ENCODE data around the gene GRAMD2A.

The GRAMD2A gene

DNA sequence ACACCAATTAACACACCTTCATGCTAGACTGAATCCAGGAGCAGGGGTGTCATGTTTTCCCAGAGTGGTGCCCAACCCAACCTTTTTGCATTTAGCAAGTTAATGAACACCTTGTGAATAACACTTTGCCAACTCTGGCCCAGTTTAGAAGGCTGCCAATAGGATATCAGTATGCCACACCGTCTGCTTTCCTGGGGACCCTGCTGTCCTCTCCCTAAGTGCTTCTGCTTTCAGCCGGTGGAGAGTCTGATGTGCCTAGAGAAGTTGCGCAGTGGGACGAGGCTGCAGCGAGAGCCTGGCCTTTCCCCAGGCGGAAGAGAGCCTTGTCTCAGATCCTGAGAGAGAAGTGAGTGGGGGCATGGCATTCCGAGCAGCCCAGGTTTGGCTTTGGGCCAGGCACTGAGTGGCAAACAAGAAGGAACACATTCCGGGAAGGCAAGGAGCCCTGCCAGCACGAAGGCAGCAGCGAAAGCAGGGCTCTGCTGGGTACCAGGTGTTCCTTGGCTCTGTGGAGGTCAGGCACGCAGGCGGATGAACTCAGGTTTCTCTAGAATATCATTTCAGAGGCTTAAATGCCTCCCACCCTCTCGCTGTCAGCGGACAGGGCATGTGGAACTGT, 42.5 kb downstream of the GRAMD2A start (continued):
- TF ChIP-seq ZNF48 (tag by site-specific recombination; IDR thresholded peaks at IDR 0.05) (no peak), ZSCAN30 (tag by site-specific recombination; IDR thresholded peaks at IDR 0.05) (0 out of 2 replicates have a peak, but pooled peaks have one; percentile 30)

DNA sequence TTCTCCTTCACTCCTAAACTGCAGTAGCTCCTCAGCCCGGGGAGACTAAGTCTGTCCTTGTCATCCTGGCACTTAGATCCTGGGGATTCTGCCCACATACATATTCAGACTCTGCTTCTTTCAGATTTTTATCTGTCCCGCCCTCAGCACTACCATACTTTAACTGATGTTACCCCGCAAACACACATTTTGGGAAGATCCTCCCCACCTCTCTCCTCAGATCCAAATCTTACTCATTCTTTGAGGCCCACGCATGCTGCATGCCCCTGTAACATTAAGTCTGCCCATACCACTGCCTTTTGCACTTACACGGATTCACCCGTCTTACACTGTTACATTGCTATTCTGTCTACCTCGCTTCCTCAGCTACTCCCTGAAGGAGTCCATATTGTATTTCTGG, 43.3 kb downstream of the GRAMD2A start:
- Histone ChIP-seq H3K4me1 (ENCODE audit: control insufficient read depth, insufficient read depth, low read length) (peaks cover 13% of the 10 kb centered on the region), H3K36me3 (ENCODE audit: control insufficient read depth in 2 of 2, insufficient read depth in 1 of 2, low read length in 2 of 2) (no peaks in the 10 kb centered on the region), H3K27ac (ENCODE audit: extremely low read depth, low read depth, low read length) (no peak overlapping the region), H3K4me3 (ENCODE audit: low read depth, low read length) (no peak overlapping the region), H3K9me3 (ENCODE audit: control insufficient read depth, insufficient read depth, low read depth, low read length) (no peaks in the 10 kb centered on the region)
- CTCF ChIA-PET, result interaction anchor here (1.0 to 1.9 kb wide), 6 partner anchors 36 to 411 kb away, joined by 3 to 11 read pairs (median 5); partner anchors contain the start of genes MYO9A and SENP8
- POLR2A ChIA-PET, result interaction anchor here (0.6 to 1.1 kb wide), 2 partner anchors 36 to 253 kb away, joined by 3 to 4 read pairs; partner anchors contain the start of genes MYO9A and SENP8
- TF ChIP-seq ZSCAN23 (tag by site-specific recombination; IDR thresholded peaks at IDR 0.05) (no peak), HOXD13 (CRISPR knock-in tag; IDR thresholded peaks at IDR 0.05; ENCODE audit: borderline replicate concordance) (no peak), ZNF155 (tag by site-specific recombination; IDR thresholded peaks at IDR 0.05) (no peak), ZNF391 (tag by site-specific recombination; IDR thresholded peaks at IDR 0.05; ENCODE audit: borderline replicate concordance, low read depth) (no peak), ZNF211 (tag by site-specific recombination; IDR thresholded peaks at IDR 0.05; ENCODE audit: low read depth) (no peak), ZNF169 (tag by site-specific recombination; IDR thresholded peaks at IDR 0.05) (no peak), ZNF837 (tag by site-specific recombination; IDR thresholded peaks at IDR 0.05) (no peak), ZNF335 (tag by site-specific recombination; conservative IDR thresholded peaks at IDR 0.05) (peak; percentile 16; the same call in 1 of the 2 replicates), ZNF560 (tag by site-specific recombination; IDR thresholded peaks at IDR 0.05; ENCODE audit: borderline replicate concordance) (no peak), ZNF514 (tag by site-specific recombination; IDR thresholded peaks at IDR 0.05) (no peak), ZFHX2 (tag by site-specific recombination; conservative IDR thresholded peaks at IDR 0.05) (peak; percentile 25; the same call in 1 of the 2 replicates), ZNF23 (tag by site-specific recombination; IDR thresholded peaks at IDR 0.05; ENCODE audit: borderline replicate concordance) (no peak), ZNF19 (tag by site-specific recombination; IDR thresholded peaks at IDR 0.05; ENCODE audit: low read depth) (no peak), ZEB2 (tag by site-specific recombination; IDR thresholded peaks at IDR 0.05) (no peak), ZNF585B (tag by site-specific recombination; IDR thresholded peaks at IDR 0.05) (no peak), GLI2 (tag by site-specific recombination; IDR thresholded peaks at IDR 0.05; ENCODE audit: borderline replicate concordance, low read depth) (no peak), ZNF2 (tag by site-specific recombination; IDR thresholded peaks at IDR 0.05) (no peak), ZNF394 (tag by site-specific recombination; IDR thresholded peaks at IDR 0.05; ENCODE audit: borderline replicate concordance) (peak; percentile 75; the same call in 1 of the 2 replicates), ZNF830 (tag by site-specific recombination; IDR thresholded peaks at IDR 0.05; ENCODE audit: low read depth) (no peak)
- TF ChIP-seq, protein P1, sequence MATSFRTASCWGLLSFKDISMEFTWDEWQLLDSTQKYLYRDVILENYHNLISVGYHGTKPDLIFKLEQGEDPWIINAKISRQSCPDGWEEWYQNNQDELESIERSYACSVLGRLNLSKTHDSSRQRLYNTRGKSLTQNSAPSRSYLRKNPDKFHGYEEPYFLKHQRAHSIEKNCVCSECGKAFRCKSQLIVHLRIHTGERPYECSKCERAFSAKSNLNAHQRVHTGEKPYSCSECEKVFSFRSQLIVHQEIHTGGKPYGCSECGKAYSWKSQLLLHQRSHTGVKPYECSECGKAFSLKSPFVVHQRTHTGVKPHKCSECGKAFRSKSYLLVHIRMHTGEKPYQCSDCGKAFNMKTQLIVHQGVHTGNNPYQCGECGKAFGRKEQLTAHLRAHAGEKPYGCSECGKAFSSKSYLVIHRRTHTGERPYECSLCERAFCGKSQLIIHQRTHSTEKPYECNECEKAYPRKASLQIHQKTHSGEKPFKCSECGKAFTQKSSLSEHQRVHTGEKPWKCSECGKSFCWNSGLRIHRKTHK (tag by site-specific recombination; IDR thresholded peaks at IDR 0.05), result no peak
- TF ChIP-seq, protein P2, sequence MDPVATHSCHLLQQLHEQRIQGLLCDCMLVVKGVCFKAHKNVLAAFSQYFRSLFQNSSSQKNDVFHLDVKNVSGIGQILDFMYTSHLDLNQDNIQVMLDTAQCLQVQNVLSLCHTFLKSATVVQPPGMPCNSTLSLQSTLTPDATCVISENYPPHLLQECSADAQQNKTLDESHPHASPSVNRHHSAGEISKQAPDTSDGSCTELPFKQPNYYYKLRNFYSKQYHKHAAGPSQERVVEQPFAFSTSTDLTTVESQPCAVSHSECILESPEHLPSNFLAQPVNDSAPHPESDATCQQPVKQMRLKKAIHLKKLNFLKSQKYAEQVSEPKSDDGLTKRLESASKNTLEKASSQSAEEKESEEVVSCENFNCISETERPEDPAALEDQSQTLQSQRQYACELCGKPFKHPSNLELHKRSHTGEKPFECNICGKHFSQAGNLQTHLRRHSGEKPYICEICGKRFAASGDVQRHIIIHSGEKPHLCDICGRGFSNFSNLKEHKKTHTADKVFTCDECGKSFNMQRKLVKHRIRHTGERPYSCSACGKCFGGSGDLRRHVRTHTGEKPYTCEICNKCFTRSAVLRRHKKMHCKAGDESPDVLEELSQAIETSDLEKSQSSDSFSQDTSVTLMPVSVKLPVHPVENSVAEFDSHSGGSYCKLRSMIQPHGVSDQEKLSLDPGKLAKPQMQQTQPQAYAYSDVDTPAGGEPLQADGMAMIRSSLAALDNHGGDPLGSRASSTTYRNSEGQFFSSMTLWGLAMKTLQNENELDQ (tag by site-specific recombination; IDR thresholded peaks at IDR 0.05; ENCODE audit: low read depth), result no peak
- TF ChIP-seq, protein P3, sequence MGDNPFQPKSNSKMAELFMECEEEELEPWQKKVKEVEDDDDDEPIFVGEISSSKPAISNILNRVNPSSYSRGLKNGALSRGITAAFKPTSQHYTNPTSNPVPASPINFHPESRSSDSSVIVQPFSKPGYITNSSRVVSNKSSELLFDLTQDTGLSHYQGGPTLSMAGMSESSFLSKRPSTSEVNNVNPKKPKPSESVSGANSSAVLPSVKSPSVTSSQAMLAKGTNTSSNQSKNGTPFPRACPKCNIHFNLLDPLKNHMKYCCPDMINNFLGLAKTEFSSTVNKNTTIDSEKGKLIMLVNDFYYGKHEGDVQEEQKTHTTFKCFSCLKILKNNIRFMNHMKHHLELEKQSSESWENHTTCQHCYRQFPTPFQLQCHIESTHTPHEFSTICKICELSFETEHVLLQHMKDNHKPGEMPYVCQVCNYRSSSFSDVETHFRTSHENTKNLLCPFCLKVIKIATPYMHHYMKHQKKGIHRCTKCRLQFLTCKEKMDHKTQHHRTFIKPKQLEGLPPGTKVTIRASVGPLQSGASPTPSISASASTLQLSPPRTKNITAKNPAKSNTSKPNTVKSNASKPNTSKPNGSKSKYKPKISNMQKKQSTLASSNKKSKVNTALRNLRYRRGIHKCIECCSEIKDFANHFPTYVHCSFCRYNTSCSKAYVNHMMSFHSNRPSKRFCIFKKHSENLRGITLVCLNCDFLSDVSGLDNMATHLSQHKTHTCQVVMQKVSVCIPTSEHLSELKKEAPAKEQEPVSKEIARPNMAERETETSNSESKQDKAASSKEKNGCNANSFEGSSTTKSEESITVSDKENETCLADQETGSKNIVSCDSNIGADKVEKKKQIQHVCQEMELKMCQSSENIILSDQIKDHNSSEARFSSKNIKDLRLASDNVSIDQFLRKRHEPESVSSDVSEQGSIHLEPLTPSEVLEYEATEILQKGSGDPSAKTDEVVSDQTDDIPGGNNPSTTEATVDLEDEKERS (tag by site-specific recombination; IDR thresholded peaks at IDR 0.05), result no peak
- TF ChIP-seq, protein P4, sequence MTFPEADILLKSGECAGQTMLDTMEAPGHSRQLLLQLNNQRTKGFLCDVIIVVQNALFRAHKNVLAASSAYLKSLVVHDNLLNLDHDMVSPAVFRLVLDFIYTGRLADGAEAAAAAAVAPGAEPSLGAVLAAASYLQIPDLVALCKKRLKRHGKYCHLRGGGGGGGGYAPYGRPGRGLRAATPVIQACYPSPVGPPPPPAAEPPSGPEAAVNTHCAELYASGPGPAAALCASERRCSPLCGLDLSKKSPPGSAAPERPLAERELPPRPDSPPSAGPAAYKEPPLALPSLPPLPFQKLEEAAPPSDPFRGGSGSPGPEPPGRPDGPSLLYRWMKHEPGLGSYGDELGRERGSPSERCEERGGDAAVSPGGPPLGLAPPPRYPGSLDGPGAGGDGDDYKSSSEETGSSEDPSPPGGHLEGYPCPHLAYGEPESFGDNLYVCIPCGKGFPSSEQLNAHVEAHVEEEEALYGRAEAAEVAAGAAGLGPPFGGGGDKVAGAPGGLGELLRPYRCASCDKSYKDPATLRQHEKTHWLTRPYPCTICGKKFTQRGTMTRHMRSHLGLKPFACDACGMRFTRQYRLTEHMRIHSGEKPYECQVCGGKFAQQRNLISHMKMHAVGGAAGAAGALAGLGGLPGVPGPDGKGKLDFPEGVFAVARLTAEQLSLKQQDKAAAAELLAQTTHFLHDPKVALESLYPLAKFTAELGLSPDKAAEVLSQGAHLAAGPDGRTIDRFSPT (tag by site-specific recombination; IDR thresholded peaks at IDR 0.05), result no peak

Data from HEK293 (cell line).